Superior temporal gyrus (tissue), 1 donor: Measurements from ENCODE around the gene RANGAP1.

Source experiments
- DNase-seq: peaks from one replicate; pipeline ENCODE4 v3.0.0-alpha.2; 2016; ENCODE audit errors: extremely low spot score

Gene RANGAP1

GRCh38 chr22:41237707-41238569, 48.0 kb downstream of the RANGAP1 start:
- DNase-seq, result peak; percentile 47

DNA sequence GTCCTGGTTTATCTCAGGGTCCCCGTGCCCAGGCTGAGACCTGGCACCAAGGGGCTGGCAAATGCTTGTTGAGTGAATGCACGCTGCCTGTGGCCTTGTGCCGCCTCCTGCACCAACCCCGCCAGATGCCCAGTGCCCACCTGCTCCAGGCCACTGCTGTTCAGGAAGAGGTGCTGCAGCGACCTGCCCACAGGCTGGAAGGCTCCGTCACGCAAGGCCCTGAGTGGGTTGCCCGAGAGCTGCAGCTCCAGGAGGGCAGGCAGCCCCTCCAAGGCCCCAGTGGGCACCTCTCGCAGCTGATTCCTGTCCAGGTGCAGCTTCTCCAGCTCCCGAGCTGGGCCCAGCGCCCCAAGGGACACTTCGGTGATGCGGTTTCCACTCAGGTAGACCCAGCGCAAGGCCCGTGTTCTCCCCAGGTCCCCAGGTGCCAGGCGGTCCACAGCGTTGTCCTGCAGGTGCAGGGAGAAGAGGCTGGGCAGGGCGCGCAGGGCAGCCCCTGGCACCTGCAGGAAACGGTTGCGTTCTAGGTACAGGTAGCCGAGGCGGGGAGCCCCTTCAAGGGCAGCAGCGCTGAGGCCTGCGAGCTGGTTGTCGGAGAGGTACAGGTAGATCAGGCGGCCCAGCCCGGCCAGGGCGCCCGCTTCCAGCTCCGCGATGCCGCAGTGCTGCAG, 48.8 kb downstream of the RANGAP1 start:
- DNase-seq, result no peak

GRCh38 chr22:41234815-41235695, 50.9 kb downstream of the RANGAP1 start:
- DNase-seq, result no peak

DNA sequence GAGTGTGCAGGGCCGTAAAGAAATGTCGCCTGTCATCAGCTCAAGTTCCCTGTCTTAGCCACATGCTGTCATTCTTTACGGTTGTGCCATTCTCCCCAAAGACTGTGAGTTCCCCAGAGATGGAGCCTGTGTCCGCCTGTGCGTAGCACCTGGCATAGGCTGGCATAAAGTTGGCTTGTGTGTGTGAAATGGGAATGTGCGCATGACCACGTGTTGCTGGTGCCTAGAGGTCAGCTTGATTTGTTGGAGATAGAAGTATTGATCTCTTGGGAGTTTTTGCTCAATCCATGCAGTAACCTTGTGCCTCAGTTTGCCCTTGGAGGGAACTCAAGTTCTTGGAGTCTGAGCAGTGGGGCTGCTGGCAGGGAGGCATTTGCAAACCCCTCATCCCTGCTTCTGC, 54.6 kb downstream of the RANGAP1 start:
- DNase-seq, result no peak

GRCh38 chr22:41230401-41230785, 55.6 kb downstream of the RANGAP1 start:
- no peak for DNase-seq

DNA sequence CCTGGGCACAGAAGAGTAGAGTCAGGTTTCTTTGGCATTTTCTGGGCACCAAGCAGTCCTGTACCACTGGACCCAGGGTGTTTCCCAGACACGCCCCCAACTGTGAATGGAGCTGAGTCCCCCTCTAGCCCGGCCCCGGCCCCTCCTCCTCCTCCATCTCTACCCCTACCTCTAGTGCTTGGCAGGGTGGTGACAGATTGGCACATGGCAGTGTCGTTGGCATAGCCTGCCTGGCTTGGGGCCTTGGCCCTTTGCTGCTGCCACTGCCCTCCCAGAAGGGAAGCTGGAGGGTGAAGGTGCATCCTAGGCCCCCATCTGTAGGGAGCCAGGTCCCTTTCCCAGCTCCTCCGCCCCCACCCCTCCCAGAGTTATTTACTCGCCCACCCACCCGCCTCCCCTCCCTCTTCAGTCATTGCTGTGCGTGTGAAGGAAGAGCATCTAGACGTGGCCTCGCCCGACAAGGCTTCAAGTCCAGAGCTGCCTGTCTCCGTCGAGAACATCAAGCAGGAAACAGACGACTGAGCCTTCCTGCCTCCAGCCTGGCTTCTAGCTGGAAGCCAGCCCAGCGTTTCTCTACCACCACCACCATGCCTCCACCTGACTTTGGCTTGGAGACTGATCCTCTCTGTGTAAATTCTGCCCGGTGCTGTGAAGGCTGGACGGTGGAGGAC, 56.1 kb downstream of the RANGAP1 start:
- DNase-seq, result no peak

DNA sequence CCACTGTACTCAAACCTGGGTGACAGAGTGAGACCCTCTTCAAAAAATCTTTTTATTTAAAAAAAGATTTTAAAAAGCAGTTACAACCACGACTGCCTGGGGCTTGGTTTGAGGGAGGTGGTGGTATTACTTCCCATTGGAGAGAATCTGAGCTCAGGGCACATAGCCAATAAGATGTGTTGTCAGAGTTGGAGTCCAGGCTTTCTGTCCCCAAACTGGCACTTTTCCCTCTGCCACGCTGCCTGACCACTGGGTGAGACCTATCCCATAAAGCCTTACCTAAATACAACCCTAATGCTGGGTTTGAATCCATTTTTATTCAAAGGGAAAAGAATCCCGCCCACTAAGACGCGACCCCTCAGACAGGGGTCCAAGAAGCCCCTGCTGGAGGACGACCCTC, 56.8 kb downstream of the RANGAP1 start:
- no peak for DNase-seq

- no peak for DNase-seq
Measured at GRCh38 chr22:41226723-41227655, 59.0 kb downstream of the RANGAP1 start.

DNA sequence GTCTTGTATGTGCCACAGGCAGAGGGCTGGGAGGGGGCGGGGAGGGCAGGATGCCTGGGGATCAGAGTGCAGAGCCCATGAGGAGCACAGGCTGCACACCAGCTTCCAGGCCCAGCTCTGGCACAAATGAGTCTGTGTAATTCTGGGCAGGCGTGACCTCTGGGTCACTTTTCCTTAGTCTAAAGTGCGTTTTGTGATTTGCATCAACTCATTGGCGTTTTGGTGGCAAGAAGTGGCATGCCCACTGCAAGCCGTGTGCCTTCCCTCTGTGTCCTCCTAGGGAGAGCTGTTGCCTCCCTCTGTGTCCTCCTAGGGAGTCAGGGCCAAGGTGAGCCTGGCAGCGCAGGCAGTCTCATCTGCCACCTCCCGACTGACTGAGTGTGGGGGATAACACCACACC, 62.5 kb downstream of the RANGAP1 start:
- no peak for DNase-seq

DNA sequence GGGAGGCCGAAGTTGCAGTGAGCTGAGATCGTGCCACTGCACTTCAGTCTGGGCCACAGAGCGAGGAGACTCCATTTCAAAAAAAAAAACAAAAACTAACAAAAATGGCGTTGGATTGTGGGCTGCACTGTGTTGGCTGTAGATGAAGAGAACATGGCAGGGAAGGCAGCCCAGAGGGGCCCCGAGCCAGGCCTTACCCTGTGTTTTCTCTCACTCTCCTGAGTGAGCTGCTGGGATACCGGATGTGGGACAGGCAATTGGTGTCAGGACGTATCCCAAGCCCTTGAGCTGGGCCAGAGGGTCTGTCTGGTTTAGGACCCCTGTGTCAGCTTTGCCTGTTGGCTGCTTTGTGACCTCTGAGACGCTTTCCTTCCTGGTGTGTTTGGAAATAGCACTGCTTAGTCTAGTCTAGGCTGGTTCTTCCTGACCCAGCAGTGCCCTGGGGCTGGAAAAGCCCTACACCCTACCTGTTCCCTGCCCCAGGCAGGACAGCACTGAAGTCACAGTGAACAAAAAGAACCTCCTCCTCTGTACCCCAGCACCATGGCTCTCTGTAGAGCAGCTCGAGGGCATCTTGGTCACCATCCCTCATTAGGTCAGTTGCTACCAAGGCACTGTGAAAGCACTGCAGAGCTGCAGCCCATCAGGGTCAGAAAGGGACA, 63.0 kb downstream of the RANGAP1 start:
- no peak for DNase-seq

DNA sequence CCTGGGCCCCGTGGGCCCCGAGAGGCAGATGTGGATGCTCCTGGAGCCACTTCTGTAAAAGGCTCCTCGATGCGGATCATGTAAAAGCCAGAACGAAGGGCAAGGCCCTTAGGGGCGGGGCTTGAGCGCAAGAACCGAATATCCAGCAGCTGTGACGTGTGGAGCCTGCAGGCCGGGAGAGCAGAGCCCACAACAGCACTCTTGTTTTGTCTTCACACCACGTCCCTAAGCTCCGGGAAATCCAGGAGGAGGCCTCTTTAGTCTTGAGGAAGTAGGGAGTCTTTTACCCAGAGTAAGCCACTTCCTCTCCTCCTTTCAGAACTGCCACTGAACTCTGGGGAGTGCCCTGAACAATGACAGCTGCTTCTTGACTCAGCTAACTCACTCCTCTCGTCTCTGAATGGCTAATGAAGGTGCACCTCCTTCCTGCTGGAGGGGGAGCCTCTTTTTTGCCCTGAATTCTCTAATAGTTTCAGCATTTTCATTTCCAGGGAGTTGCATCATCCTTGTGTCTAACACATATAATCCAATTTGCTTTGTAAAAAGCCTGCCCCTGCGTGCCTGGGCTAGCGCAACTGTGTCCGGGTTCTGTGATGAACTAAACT, 68.3 kb downstream of the RANGAP1 start:
- peak; percentile 68 for DNase-seq

GRCh38 chr22:41216984-41217383, 69.0 kb downstream of the RANGAP1 start:
- no peak for DNase-seq

GRCh38 chr22:41215926-41216325, 70.1 kb downstream of the RANGAP1 start:
- no peak for DNase-seq

DNA sequence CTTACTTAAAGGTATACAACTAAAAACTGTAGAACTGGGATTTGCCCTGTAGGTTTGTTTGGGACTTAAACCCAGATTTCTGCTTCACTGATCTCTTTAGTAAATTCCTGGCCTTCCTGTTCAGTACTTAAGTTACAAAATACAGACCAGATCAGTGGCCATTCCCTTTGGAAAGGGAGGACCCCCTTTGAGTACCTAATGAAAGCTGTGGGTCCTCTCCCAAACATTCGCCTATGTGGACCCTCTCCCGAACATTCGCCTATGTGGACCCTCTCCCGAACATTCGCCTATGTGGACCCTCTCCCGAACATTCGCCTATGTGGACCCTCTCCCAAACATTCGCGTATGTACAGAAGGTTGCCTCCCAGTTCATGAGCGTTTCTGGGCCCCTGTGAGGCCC, 70.6 kb downstream of the RANGAP1 start:
- DNase-seq, result no peak

DNA sequence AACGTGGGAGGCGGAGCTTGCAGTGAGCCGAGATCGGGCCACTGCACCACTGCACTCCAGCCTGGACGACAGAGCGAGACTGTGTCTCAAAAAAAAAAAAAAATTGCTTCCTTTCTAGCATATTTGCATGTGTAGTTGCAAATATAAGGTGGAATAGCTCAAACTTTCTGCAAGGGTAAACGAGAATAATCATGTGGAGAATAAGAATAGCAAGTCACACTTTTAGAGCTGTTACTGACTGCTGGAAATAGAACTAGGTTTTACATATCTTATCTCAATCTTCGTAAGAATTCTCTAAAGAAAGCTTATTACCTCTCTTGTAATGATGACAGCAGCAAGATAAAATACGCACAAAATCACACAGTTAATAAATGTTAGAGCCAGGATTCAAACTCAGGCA, 79.3 kb downstream of the RANGAP1 start:
- DNase-seq, result no peak

GRCh38 chr22:41204992-41205900, 80.7 kb downstream of the RANGAP1 start, which contains the start of gene L3MBTL2:
L3MBTL2 (plus strand) TSS chr22:41205312; CDS start chr22:41205363, 51 bp downstream.
- peak; percentile 99 for DNase-seq

DNA sequence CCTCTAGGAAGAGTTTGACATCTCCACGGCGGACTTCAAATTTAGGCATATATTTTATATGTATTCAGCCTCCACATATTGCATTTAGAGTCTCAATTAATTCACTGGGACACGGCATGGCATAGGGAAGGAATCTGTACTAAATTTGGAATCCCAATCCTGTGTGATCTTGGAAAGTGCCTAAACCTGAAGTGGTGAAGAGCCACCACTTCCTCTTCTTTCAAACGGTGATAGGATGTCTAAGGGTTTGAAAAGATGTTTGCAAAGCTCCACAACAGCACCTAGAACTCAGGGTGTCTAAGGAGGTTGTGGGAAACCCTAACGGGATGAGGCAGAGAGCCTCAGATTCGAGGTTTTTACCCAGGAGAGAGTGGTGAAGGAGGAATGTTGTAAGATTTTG, 81.9 kb downstream of the RANGAP1 start:
- DNase-seq, result no peak

GRCh38 chr22:41203118-41203517, 82.9 kb downstream of the RANGAP1 start:
- DNase-seq, result no peak
